Neuronal stem cell (in vitro differentiated cells): Measurements from ENCODE around the gene ZFTA.

Experiments used
- DNase-seq: peaks from one replicate; pipeline ENCODE4 v3.0.0-alpha.2; 2013; ENCODE audit warnings: low spot score
- H2AFZ ChIP-seq: one replicate; pipeline ENCODE4 v1.6.1; 2013; ENCODE audit warnings: mild to moderate bottlenecking, low read length, inconsistent platforms
- H2AK5ac ChIP-seq: 2 replicates; pipeline ENCODE4 v1.6.1; 2013; ENCODE audit warnings: low read depth, mild to moderate bottlenecking, inconsistent platforms, low read length, moderate library complexity, mixed read lengths
- H2BK120ac ChIP-seq: 2 replicates; pipeline ENCODE4 v1.6.1; 2013; ENCODE audit warnings: low read depth, mild to moderate bottlenecking, inconsistent platforms, low read length, moderate library complexity, mixed read lengths
- H2BK12ac ChIP-seq: one replicate; pipeline ENCODE4 v1.6.1; 2013; ENCODE audit warnings: low read length, inconsistent platforms
- H2BK15ac ChIP-seq: 2 replicates; pipeline ENCODE4 v1.6.1; 2013; ENCODE audit warnings: mild to moderate bottlenecking, low read length, inconsistent platforms, mixed read lengths
- H2BK5ac ChIP-seq: one replicate; pipeline ENCODE4 v1.6.1; 2013; ENCODE audit warnings: inconsistent platforms, mild to moderate bottlenecking, low read length, moderate library complexity
- H3K14ac ChIP-seq: one replicate; pipeline ENCODE4 v1.6.1; 2013; ENCODE audit warnings: low read length, inconsistent platforms
- H3K18ac ChIP-seq: 2 replicates; pipeline ENCODE4 v1.6.1; 2013; ENCODE audit warnings: low read length, inconsistent platforms
- H3K23ac ChIP-seq: 2 replicates; pipeline ENCODE4 v1.6.1; 2013; ENCODE audit warnings: low read depth, mild to moderate bottlenecking, mixed read lengths, low read length, inconsistent platforms; ENCODE audit not compliant: poor library complexity
- H3K27ac ChIP-seq: replicated peaks from 3 replicates; pipeline ENCODE4 v1.5.1; 2013; ENCODE audit warnings: low read length, inconsistent platforms
- H3K27me3 ChIP-seq, 3 experiments: 2 replicates each; pipeline ENCODE4 v1.6.1; 2013; ENCODE audit warnings: low read length in 3 of 3, mild to moderate bottlenecking in 2 of 3, inconsistent platforms in 1 of 3, low read depth in 1 of 3, mixed read lengths in 1 of 3, moderate library complexity in 1 of 3; ENCODE audit not compliant: control insufficient read depth in 3 of 3, insufficient read depth in 3 of 3
- H3K36me3 ChIP-seq, 2 donors: replicated peaks in 1 of 2; 2 replicates each; pipeline ENCODE4 v1.6.1; 2013; ENCODE audit warnings: low read length in 2 of 2; ENCODE audit not compliant: control insufficient read depth in 2 of 2, insufficient read depth in 2 of 2
- H3K4ac ChIP-seq: 2 replicates; pipeline ENCODE4 v1.6.1; 2013; ENCODE audit warnings: inconsistent platforms, mild to moderate bottlenecking, low read length, moderate library complexity
- H3K4me1 ChIP-seq, 2 donors: 1 replicate in 1 of 2; 2 replicates in 1 of 2; pipeline ENCODE4 v1.6.1; 2013; ENCODE audit warnings: low read length in 2 of 2, low read depth in 1 of 2; ENCODE audit not compliant: control insufficient read depth in 2 of 2, insufficient read depth in 1 of 2
- H3K4me2 ChIP-seq: one replicate; pipeline ENCODE4 v1.6.1; 2013; ENCODE audit warnings: mild to moderate bottlenecking, low read length, inconsistent platforms; ENCODE audit not compliant: insufficient read depth, poor library complexity, severe bottlenecking
- H3K4me3 ChIP-seq, 2 donors: 2 replicates each; pipeline ENCODE4 v1.5.1; 2013; ENCODE audit warnings: low read length in 2 of 2, mild to moderate bottlenecking in 2 of 2, inconsistent platforms in 1 of 2, moderate library complexity in 1 of 2
- H3K79me1 ChIP-seq: one replicate; pipeline ENCODE4 v1.6.1; 2013; ENCODE audit warnings: low read depth, mild to moderate bottlenecking, inconsistent platforms, low read length, moderate library complexity
- H3K9ac ChIP-seq: one replicate; pipeline ENCODE4 v1.6.1; 2013; ENCODE audit warnings: mild to moderate bottlenecking, low read depth, low read length, inconsistent platforms; ENCODE audit not compliant: poor library complexity
- H3K9me3 ChIP-seq, 2 donors: replicated peaks in 1 of 2; 2 replicates each; pipeline versions ENCODE3 to v1.6.1; 2013; ENCODE audit warnings: low read length in 2 of 2, mild to moderate bottlenecking in 2 of 2, inconsistent platforms in 1 of 2, low read depth in 1 of 2, mixed read lengths in 1 of 2, moderate library complexity in 1 of 2; ENCODE audit not compliant: control insufficient read depth in 2 of 2, insufficient read depth in 1 of 2
- H4K8ac ChIP-seq: one replicate; pipeline ENCODE4 v1.6.1; 2013; ENCODE audit warnings: low read depth, mild to moderate bottlenecking, inconsistent platforms, low read length, moderate library complexity
- H4K91ac ChIP-seq: one replicate; pipeline ENCODE4 v1.6.1; 2013; ENCODE audit warnings: low read length, low read depth, mild to moderate bottlenecking, inconsistent platforms; ENCODE audit not compliant: poor library complexity
- WGBS, 2 donors: extraction: QIAGEN DNeasy Blood & Tissue Kit; methylation state at CpG; one replicate each; pipeline ENCODE4 v1.1.7; 2013; ENCODE audit warnings: missing lambda C conversion rate in 2 of 2, mixed read lengths in 1 of 2; ENCODE audit not compliant: insufficient read length in 2 of 2, insufficient replicate concordance in 1 of 2; ENCODE audit errors: extremely low coverage in 2 of 2; 5-methylcytosine and 5-hydroxymethylcytosine counted together

ZFTA gene

DNA sequence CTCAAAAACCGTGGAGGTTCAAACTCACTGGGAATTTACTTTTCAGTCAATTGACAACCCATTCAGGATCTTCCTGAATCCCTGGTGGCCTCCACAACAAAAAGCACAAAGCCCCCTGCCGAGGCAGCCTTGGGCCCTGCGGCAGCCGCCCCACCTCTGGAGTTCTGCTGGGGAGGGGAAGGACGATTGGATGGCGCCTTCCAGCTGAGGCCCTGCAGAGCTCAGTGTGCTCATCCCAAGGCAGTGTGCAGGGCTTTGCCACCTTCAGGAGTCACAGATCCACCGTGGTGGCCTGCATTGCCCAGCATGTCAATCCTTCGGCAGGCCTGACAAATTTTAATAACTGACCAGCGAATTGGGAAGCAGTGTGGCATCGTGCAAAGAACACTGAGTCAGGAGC, 7.4 kb downstream of the ZFTA start:
- Histone ChIP-seq H3K27me3 (no peaks in the 10 kb centered on the region), H4K8ac (no peak overlapping the region), H3K23ac (peak overlapping the region; percentile 69), H2BK12ac (no peak overlapping the region), H3K4me2 (peak overlapping the region; percentile 95), H4K91ac (no peak overlapping the region), H3K79me1 (peaks cover 6% of the 10 kb centered on the region), H3K36me3 (peaks cover 10 to 86% of the 10 kb centered on the region in 2 donors), H2BK120ac (no peak overlapping the region), H3K4me3 (no peak overlapping the region), H2BK15ac (no peak overlapping the region), H2AFZ (no peak overlapping the region), H3K27ac (peak overlapping the region; percentile 69), H3K9ac (peak overlapping the region; percentile 53), H3K9me3 (no peaks in the 10 kb centered on the region), H2BK5ac (no peak overlapping the region), H2AK5ac (peak overlapping the region; percentile 37), H3K14ac (no peak overlapping the region), H3K4me1 (peaks cover 18 to 31% of the 10 kb centered on the region in 2 donors), H3K18ac (peak overlapping the region; percentile 67), H3K4ac (no peak overlapping the region)
- WGBS, 2 donors = no CpG with 5 or more reads among the region's 10 CpGs
- peak; percentile 42 for DNase-seq

DNA sequence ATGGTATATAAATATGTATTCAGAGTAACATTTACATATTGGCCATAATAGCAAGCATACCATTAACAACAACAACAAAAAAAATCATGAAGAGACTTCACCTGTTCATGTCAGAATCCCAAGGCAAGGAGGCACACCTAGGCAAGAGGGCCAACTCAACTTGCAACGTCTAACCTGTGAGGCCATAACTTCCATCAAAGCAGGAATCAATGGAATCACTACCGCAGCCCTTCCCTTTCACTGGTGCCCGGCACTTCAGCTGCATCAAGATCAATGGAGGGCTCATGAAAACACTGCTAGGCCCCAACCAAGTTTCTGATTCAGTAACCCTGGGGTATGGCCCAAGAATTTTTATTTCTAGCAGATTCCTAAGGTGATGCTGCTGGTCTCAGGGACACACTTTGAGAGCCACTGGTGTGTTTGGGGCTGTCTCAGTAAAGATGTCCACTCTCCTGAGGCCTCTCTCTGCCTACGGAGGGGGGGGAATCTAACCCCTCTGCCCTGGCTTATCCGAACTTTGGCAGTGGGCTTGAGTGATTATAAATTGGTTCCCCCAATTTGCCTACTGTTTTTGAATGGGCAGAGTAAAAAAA, 8.0 kb downstream of the ZFTA start:
- Histone ChIP-seq H3K4me3 (no peak overlapping the region), H3K18ac (no peak overlapping the region), H3K27ac (peak overlapping the region; percentile 0), H3K4me1 (peaks cover 12 to 28% of the 10 kb centered on the region in 2 donors), H3K9me3 (no peaks in the 10 kb centered on the region), H3K27me3 (no peaks in the 10 kb centered on the region), H4K91ac (no peak overlapping the region), H2BK120ac (no peak overlapping the region), H3K36me3 (peaks cover 9 to 84% of the 10 kb centered on the region in 2 donors), H4K8ac (no peak overlapping the region), H3K9ac (no peak overlapping the region), H3K4me2 (peak overlapping the region; percentile 95), H2BK12ac (no peak overlapping the region), H3K23ac (no peak overlapping the region), H3K79me1 (peaks cover 6% of the 10 kb centered on the region), H2AFZ (no peak overlapping the region), H2BK15ac (no peak overlapping the region), H3K4ac (no peak overlapping the region), H2AK5ac (no peak overlapping the region), H3K14ac (no peak overlapping the region), H2BK5ac (no peak overlapping the region)
- WGBS, 2 donors = no CpG with 5 or more reads among the region's 5 CpGs
- DNase-seq = no peak

DNA sequence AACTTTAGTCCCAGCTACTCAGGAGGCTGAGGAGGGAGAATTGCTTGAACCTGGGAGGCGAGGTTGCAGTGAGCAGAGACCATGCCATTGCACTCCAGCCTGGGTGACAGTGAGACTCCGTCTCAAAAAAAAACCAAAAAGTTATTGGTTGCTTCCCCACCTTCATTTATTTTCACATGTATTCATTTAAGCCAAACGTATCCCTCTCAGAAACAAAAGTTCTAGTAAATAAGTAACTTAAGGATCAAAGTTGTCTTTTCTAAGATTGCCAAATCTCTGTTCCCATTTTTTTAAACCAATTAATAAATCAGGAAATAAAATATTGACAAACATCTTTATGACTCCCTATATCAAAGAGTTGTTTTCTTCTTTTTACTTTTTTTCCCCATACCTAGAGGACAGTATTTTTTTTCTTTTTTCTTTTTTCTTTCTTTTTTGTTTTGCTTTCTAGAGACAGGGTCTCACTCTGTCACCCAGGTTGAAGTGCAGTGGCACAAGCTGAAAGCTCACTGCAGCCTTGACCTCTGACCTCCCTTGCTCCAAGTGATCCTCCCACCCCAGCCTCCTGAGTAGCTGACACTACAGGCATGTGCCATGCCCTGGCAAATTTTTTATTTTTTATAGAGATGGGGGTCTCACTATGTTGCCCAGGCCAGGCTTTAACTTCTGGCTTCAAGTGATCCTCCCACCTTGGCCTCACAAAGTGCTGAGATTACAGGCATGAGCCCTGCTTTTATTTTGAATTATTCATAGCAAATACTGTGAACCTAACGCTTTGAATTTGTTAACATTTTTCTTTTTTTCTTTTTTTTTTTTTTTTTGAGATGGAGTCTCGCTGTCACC, 11.4 kb downstream of the ZFTA start:
- H3K9ac ChIP-seq = no peak overlapping the region
- H3K14ac ChIP-seq = no peak overlapping the region
- no peak overlapping the region for H3K4ac ChIP-seq
- H4K91ac ChIP-seq = no peak overlapping the region
- DNase-seq = no peak
- no CpG with 5 or more reads among the region's 5 CpGs for WGBS, 2 donors
- no peak overlapping the region for H2AK5ac ChIP-seq
- no peak overlapping the region for H4K8ac ChIP-seq
- no peak overlapping the region for H3K27ac ChIP-seq
- no peak overlapping the region for H2BK12ac ChIP-seq
- no peaks in the 10 kb centered on the region for H3K27me3 ChIP-seq
- H3K4me1 ChIP-seq = peaks cover 10 to 16% of the 10 kb centered on the region in 2 donors
- H2BK15ac ChIP-seq = no peak overlapping the region
- no peak overlapping the region for H2BK120ac ChIP-seq
- no peaks in the 10 kb centered on the region for H3K9me3 ChIP-seq
- no peak overlapping the region for H2BK5ac ChIP-seq
- no peak overlapping the region for H3K4me3 ChIP-seq
- no peak overlapping the region for H3K23ac ChIP-seq
- H3K18ac ChIP-seq = no peak overlapping the region
- H2AFZ ChIP-seq = no peak overlapping the region
- peaks cover 11 to 88% of the 10 kb centered on the region in 2 donors for H3K36me3 ChIP-seq
- no peak overlapping the region for H3K4me2 ChIP-seq
- H3K79me1 ChIP-seq = no peaks in the 10 kb centered on the region

DNA sequence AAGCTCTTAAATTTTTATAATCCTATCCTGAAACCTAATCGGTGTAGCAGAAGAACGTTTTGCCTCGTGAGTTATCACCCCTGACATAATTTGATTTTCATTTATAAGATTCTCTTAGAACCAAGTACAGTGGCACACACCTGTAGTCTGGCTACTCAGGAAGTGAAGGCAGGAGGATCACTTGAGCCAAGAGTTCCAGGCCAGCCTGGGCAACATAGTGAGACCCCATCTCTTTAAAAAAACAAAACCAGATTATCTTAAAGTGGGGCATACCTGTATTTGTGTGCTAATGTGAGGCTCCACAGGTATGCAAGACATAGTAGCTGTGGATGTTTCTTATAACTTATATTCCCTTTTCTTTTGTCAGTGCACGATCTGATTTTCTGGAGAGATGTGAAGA, 19.0 kb downstream of the ZFTA start:
- Histone ChIP-seq H3K4me2 (no peak overlapping the region), H3K4ac (no peak overlapping the region), H4K91ac (no peak overlapping the region), H3K36me3 (peaks cover 16 to 51% of the 10 kb centered on the region in 2 donors), H2AFZ (no peak overlapping the region), H2BK12ac (no peak overlapping the region), H3K27me3 (no peaks in the 10 kb centered on the region), H3K23ac (no peak overlapping the region), H3K18ac (no peak overlapping the region), H2BK120ac (no peak overlapping the region), H2BK15ac (no peak overlapping the region), H2BK5ac (no peak overlapping the region), H3K79me1 (no peaks in the 10 kb centered on the region), H3K9me3 (no peaks in the 10 kb centered on the region), H4K8ac (no peak overlapping the region), H3K4me1 (no peaks in the 10 kb centered on the region), H3K4me3 (no peak overlapping the region), H3K9ac (no peak overlapping the region), H2AK5ac (no peak overlapping the region), H3K14ac (no peak overlapping the region), H3K27ac (no peak overlapping the region)
- DNase-seq = no peak
- WGBS, 2 donors = no CpG with 5 or more reads among the region's 4 CpGs
